ENCODE results near the gene PPARA.

The PPARA gene
- total RNA-seq, result 16.8 to 54.2 (median 39.4) reads per million in 18 experiments

DNA sequence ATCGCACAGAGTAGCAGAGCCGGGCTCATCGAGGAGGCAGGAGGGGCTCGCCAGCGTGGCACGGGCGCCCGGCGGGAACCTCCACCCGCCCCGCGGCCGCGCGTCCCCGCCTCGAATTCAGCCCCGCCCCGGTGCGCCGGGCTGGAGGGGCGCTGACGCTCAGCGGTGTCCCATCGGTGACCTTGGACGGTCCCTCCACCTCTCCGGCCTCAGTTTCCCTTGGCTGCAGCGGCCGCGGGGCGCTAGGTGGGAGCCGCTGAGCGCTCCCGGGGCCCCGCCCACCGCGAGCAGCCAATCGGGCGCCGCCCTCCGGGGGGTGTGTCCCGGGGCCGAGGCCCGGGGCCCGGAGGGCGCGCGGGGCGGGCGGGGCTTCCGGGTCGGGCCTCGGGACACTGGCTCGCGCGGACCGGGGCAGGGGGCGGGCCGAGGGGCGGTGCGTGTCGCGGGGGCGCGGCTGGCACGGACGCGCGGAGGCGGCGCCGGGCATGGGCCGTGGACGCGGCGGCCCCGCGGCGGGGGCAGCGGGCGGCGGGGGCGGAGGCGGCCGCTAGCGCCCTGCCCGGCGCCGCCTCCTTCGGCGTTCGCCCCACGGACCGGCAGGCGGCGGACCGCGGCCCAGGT, at the start of gene PPARA:
TSS of gene PPARA (plus strand) at position 493 of the 621 bp plus-strand sequence. CDS start 47,858 bp downstream, outside the sequence.
- peak; percentile 74 to 85 for DNase-seq

DNA sequence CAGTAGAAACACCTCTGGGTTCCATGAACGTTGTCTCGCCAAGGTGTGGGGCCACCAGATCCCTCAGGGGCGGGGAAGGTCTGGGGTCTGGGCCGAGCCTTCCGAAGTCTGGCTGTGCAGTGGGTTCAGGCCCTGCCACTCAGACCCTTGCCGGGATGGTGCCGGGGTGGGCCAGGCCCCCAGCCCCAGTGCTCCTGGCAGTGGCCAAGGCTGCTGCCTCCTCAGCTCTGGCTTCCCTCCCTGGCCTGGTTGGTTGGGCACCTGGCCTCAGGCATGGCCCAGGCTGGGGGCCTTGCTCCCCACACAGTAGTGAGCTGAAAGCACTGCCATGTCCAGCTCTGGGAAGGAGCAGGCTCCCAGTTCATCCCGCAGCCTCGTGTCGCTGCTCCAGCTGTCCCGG, 48.2 kb upstream of the PPARA start:
- DNase-seq, result no peak

DNA sequence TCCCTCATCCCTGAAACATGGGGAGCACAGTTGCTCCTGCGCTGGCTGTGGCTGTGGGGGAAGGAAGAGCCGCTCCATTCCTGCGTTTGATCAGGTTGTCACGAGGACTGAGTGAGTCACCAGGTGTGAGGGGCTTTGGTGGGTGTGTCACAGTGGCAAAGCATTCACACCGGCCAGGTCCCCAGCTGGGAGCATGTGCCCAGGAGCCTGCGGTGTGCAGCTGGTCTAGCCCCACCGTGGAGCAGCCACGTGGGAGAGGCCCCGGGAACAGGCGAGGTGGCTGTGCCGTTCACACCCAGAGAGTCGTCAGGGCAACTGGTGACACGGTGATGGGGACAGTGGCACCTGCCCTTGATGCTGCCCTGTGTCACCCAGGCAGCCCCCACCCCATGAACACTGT, 47.6 kb upstream of the PPARA start:
- DNase-seq, result no peak

DNA sequence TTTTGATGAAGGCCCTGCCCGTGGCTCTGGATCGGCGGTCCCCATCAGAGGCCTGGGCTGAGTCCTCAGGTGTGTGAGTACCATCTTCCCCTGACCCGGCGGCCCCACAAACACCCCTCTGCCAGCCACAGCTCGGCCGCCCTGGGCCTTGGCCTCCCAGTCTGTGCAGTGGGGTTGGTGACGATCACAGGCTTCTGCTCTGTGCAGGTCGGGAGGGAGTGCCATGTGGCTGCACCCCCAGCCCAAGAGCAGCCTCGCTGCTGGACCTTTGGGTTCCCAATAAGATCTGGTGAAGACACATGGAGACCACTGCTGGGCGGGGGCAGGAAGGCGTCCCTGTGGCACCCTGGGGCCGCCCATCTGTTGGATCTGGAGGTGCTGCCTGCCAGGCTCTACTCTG, 47.1 kb upstream of the PPARA start:
- no peak for DNase-seq

DNA sequence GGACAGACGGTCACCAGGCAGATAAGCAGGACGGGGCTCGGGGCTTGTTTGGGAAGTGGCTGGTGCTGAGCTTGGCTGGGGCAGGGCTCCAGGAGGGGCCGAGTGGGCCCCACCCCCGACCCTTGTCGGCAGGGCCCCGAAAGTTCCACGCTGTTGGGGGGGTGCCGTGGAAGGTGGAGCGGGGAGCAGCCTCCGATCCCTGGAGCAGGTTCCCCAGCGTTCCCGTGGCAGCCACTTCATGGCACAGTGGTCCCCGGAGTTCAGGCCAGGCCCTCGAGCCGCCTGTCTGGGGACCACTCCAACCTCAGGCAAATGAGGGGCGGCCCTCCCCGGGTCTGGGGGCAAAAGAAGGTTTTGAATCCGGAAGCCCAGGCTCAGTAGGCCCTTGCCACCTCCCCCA, 46.7 kb upstream of the PPARA start:
- DNase-seq, result no peak

DNA sequence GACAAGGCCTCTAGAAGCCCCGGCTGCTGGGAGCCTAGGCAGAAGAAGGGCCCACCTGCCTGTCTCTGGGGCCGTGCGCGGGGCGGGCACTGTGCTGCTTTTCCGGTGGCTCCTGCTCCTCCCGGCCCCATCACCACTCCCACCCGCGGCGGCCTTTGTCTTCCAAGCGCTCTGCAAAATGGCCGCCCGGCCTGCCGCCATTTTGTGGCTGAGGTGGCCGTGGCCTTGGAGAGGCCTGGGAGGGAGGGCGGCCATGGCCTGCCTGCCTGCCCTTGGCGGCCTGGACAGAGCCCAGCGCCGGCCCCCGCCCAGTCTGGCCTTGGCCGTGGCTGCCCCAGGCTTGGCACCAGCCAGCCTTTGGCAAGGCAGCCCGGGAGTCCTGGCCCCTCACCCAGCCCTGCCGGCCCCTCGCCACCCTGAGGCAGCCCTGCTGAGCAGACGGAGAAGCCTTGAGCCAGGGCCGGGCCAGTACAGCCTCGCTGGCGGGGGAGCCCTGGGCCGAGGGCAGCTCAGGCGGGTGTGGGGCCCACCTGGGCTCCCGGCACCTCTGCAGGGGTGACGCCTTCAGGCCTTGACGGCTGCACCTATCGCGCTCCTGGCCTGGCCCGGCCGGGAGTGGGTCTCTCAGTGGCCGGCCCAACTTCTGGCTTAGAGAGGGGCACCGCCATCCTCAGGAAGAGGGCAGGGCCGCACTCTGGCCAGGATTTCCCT, 46.0 kb upstream of the PPARA start:
- no peak for DNase-seq

DNA sequence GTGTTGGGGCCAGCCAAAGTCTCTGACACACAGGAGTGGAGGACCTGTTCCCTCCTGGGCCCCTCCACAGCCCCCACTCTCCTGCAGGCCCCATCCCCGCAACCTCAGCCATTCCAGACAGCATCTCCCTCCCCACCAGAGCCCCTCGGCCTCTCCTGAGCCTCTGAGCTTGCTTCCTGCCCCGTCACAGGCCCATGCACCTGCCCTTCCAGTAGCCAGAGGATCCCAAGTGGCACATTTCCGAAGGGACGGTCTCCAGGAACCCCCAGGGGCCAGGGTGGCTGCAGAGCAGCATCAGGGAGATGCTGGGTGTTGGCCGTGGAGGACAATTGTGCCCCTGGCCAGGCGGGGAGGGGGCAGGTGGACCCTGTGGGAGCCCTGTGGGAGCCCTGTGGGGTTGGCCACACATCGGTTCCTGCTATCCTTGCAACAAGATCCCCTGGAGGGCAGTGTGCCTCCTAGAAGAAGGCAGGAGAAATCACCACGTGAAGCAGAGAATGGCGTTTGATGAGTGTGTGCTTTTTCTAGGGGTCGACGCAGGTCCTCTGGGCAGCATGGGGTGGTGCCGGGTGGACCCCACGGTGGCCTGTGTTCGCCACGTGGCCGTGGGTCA, 45.3 kb upstream of the PPARA start:
- no peak for DNase-seq

DNA sequence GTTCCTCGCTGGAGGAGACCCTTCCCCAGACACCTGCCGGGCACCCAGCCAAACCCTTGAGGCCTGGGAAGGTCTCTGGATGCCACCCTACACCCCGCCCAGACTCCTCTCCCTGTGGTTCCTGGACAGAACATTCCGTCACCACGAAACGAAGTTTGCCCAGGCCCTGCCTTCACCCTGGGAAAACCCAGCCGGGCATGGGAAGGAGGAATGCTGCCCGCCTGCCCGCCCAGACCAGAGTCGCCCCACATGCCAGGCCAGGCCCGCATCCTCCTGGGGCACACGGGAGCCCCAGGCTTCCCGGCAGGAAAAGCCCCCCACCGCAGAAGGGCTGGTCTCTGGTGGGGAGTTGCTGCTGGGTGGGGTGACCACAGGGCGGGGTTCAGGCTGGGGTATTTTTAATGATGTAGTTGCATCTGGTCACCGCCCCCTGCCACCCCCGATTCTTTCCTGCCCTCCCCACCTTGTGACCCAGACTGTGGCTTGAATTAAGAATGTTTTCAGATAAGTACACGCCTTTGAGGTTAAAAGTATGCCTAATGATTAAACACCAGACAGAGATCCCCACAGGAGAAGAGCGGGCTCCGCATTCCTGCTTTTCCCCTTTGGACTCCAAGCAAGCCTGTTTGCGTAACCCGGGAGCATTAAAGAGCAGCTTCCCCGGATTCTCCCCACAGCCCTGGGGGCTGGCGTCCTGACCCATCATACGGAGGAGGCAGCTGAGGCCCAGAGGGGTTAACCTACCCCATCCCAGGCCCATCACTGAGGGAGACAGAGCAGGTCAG, 44.6 kb upstream of the PPARA start:
- no peak for DNase-seq

DNA sequence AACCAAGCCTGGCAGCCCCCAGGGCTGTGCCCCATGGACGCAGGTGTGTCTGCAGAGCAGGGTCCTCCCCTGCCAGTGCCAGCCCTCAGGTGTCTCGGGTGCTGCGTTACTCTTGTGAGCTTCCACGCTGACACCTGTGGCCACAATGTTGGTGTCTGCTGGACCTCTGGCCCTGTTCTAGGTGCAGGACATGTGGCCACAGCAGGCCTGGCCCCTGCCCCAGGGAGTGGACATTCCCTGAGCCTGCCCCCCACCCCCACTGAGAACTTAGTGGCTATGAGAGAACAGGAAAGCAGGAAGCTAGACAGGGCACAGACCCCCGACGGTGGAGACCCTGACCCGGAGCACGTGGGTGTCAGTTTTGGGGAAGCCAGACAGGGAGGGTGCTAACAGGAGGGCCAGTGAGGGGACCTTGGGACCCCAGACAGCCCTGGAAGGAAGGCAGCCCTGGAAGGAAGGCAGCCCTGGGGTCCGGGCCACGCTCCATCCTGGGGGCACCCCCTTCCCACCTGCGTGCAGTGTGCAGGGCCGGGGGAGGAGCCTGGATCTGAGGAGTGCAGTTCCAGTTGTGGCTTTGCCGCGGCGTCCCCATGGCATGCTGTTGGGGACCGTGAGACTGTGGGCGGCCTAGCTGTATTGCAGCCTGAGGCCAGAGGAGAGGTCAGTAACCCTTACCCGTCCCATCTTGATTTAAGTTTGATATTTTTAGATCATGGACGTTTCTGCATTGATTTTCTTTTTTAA, 43.9 kb upstream of the PPARA start:
- no peak for DNase-seq

DNA sequence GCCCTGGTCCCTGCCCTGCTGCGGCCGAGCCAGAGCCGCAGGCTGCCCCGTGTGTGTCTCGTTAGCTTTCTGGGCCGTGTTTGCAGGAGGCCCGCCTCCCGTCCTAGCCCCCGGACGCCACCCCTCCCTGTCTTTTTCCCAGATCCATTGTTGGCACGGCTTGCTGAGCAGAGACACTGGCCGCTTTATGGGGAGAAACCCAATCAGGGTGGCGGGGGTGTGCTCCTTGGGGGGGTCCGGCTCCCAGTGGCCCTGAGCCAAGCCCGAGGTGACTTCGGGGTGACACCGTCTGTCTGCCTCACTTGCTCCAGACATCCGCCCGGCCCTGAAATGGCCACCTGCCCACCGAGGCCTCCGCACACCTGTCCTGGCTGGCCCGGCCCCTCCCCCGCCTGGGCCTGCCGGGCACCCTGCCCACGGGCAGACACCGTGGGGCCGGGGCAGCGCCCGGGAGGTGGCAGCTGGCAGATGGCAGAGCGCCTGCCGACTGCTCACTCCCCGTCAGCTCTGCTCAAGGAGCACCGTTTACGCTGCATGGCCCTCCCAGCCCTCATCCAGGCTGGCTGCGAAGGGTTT, 43.1 kb upstream of the PPARA start:
- DNase-seq, result no peak

DNA sequence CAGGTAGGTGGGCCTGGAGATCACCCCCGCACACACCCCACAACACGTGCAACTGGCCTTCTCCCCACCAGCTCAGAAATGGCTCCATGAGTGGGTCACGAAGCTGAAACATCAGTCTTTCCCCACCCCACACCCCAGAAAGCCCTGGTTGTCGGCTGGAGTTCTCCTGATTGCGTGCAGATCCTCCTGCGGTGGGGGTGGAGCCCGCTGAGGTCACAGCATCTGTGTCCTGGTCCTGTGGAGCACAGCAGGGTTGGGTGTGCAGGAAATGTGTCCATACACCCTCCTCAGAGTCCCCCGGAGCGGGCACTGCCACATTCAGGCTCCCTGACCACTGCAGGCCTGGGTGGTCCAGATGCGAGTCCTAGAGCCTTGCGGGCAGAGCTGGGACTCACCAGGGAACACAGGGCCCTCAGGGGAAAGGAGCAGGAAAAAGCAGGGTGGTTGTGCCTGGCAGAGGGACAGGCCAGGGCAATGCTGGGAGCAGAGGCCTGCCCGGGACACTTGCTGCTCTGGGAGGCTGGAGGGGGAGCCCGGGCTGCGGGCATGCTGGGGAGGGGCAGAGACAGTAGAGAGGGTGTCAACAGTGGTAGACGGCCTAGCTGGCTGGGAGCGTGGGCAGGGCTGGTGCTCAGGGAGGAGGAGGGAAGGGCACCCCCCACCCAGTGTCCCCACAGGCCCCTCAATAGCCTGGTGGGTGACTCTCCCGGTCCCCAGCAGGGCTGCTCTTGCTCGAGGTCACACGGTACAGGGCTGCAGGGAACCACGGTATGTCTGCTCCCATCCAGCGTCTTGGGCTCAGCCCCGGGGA, 42.4 kb upstream of the PPARA start:
- no peak for DNase-seq

DNA sequence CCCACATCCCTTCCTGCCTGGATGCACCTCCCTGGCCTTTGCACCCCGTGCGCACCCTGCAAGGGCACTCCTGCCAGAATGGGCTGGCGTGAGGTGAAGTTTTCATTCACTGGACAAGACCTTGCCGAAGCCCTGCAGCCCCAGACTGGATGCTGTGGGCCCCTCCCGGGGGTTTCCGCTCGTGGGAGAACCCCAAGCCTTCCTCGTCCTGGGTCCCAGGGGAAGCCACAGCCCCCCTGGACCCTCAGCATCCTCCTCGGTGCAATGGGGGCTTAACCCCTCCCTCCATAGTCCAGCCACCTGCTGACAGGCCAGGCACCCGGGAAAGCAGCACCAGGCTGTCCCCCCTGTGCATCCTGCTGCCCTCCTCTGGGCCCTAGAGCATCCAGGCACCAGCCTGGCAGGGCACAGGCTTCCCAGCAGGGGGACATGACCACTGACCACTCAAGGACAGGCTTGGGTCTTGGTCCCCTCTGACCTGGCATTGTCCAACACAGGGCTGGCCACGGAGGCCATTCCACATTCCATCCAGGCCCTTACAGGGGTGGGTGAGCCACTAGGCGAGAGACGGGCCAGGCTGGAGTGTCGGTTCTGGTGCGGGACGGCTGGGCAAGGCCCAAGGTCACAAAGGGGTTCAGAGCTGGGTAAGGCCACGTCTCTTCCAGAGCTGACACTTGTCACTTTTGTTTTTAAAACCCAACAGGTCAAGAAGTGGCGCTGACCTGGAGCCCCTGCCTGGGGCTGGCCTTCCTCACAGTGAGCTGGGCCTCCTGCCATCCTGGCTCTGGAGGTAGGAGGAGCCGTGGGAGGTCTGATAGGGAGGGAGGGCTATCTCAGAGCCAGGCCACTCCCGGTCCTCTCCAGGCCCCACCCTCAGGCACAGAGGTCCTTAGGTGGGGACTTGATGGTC, 41.5 kb upstream of the PPARA start:
- DNase-seq, result no peak

DNA sequence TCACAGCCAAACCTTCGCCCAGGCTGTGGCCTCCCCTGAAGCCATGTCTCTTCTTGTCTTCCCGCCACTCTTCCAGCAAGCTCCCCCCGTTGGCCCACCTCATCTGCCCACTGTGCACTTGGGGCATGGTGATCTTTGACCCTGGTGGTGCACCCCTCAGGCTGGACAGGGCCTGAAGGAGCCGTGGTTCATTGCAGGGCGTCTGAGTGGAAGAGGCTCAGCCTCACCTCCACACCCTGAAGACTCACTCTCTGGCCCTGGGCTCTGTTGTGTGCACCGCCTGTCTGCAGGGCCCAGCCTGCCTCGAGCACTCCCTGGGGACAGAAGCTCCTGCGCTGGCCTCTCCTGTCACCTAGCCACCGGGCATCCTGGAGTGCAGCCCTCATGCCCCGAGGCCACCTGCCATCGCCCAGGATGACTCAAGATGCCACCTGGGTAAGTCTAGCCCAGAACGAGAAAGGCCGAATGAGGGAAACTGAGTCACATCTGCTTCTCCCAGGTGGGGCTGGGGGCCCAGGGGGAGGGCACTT, 40.8 kb upstream of the PPARA start:
- DNase-seq, result no peak

DNA sequence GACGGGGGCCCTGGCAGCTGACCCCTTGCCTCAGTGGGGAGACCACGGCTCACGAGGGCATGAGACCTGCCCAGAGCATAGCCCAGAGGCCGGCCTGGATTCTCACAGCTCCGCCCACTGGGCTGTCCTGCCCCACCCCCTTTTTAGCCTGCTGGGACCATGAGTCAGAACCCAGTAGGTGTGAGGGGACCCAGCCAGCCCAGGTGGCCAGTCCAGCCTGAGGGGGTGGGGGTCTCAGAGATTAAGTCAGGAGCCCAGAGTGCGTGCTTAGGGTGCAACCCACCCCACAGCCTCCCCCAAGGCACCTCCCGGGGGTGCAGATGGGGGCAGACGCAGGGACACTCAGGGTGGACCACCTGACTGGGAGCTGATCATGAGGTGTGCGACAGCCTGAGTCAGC, 40.1 kb upstream of the PPARA start:
- no peak for DNase-seq

DNA sequence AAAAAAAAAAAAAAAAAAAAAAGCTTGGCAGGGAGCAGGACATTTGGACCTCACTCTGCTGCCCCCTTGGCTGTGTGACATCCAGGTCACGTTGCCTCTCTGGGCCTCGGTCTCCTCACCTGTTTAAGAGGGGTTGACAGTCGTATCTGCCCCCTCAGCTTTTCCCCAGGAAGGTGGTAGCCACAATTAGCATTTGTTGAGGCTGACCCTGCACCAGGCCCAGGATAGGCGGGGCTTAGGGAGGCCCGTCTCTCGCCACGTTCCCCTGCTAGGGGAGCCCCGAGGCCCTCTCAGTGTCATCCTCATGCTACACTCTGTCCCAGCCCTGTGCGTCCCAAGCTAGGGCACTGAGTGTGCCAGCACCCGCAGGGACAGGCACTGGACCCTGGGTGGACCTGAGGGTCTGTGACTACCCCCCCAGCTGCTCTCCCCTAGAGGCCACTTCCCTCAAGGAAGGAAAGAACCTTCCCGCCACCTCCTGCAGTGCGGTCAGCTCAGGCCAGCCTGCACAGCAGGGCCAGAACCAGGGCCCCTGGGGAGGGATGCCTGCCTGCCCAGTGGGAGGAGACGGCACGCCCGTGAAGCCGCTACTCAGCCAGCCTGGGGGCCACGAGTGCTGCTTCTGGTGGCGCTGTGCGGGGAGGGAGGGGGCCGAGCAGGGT, 38.5 kb upstream of the PPARA start:
- DNase-seq, result no peak

DNA sequence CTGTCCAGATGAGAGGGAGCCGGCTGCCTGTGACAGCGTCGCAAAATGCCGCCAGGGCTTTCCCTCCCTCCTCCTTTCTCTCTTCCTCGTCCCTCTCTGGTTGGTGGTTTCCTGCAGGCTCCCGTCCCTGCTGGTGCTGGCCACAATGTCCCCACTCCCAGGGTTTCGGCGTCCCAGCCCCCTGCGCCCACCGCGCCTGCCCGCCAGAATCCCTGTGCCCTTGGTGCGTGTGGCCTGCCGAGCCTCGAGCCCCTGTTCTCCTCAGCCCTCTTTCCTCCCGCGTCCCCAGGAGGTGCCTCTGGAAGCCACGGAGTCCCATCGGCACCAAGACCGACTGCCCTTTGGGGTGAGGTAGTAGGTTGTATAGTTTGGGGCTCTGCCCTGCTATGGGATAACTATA, 37.9 kb upstream of the PPARA start:
- no peak for DNase-seq

DNA sequence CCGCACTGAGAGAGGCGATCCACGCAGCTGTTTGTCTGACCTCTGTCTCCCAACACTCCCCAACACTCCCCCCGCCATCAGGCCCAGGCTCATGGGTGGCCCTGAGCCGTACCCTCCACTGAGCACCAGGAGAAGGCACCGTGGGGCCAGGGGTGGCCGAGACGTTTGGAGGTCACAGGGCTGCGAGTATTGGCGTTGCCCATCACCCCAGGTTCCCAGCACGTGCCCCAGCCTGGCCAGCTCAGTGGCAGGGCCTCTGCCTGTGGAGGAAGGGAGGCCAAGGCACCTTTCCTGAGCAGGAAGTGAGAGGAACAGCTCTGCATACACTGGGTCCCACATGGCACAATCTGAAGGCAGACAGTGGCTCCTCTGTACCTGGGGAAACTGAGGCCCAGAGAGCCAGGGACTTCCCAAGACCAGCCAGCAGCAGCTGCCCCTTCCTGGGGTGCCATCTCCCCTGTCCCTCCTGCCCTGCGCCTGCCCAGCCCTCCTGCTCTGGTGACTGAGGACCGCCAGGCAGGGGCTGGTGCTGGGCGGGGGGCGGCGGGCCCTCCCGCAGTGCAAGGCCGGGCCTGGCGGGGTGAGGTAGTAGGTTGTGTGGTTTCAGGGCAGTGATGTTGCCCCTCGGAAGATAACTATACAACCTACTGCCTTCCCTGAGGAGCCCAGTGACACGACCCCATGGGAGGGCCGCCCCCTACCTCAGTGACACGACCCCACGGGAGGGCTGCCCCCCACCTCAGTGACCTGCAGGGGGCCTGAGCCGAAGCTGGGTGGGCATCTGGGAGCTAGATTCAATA, 37.0 kb upstream of the PPARA start:
- DNase-seq, result no peak

DNA sequence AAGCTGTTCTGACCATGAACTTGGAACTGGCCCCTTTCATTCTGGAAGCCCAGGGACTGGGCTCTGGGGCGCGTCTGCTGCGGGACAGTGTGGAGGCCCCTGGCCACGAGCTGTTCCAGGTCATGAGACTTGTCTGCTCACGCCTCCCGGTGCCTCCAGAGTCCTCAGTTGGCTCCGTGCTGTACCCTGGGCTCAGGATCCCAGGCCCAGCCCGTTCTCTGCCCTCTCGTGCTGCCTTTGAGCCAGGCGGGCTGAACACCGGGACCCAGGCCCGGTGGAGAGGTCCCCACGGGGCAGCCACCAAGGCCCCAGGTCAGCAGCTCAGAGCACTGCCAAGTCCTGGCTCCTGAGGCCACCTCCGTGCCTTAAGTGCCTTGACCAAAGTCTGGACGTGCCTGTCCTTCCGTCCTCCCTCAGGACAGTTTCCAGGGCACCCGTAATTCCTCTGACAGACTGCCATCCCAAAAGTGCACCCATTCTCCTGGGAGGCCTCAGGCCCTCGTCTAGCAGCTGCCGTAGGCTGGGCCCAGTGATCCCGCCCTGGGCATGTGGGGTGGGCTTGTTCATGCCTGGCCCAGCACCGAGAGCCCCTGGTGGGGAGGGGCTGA, 36.3 kb upstream of the PPARA start:
- DNase-seq, result no peak

Data from inflammatory macrophage (primary cell).